Neural progenitor cell (in vitro differentiated cells): ENCODE data around the gene PROKR2. TPM values are rescaled to one million over a fixed set of nuclear protein-coding genes. Genes with fewer than 3 reads are reported as not detected.

Source experiments
- DNase-seq: peaks from one replicate; pipeline ENCODE4 v3.0.0-alpha.2; 2016; ENCODE audit warnings: low spot score
- H2AFZ ChIP-seq: fragments of 200-600 bp; sonication (generic); replicated peaks from 2 replicates; pipeline ENCODE4 v1.6.1; 2016; ENCODE audit warnings: antibody characterized with exemption
- H3F3A ChIP-seq: fragments of 200-600 bp; sonication (generic); 2 replicates; pipeline ENCODE4 v1.6.1; 2016; ENCODE audit warnings: antibody characterized with exemption, low read depth
- H3K27ac ChIP-seq: fragments of 200-600 bp; sonication (generic); 2 replicates; pipeline ENCODE4 v1.5.1; 2016; ENCODE audit warnings: mild to moderate bottlenecking
- H3K27me3 ChIP-seq: fragments of 200-600 bp; sonication (generic); 2 replicates; pipeline ENCODE4 v1.6.1; 2016; ENCODE audit warnings: mild to moderate bottlenecking, moderate library complexity
- H3K36me3 ChIP-seq: fragments of 200-600 bp; sonication (generic); 2 replicates; pipeline ENCODE4 v1.5.1; 2016
- H3K4me1 ChIP-seq: fragments of 200-600 bp; sonication (generic); 2 replicates; pipeline ENCODE4 v1.6.1; 2016; ENCODE audit warnings: mixed run types
- H3K4me2 ChIP-seq: fragments of 200-600 bp; sonication (generic); 2 replicates; pipeline ENCODE4 v1.6.1; 2016
- H3K4me3 ChIP-seq: fragments of 200-600 bp; sonication (generic); 2 replicates; pipeline ENCODE4 v1.5.1; 2016
- H3K79me2 ChIP-seq: fragments of 200-600 bp; sonication (generic); 2 replicates; pipeline ENCODE4 v1.6.1; 2016; ENCODE audit warnings: low read depth
- H3K9ac ChIP-seq: fragments of 200-600 bp; sonication (generic); 2 replicates; pipeline ENCODE4 v1.6.1; 2016
- H3K9me3 ChIP-seq: fragments of 200-600 bp; sonication (generic); 2 replicates; pipeline ENCODE4 v1.5.1; 2016; ENCODE audit warnings: low read depth
- H4K20me1 ChIP-seq: fragments of 200-600 bp; sonication (generic); 2 replicates; pipeline ENCODE4 v1.6.1; 2016; ENCODE audit warnings: low read depth
- H3K27ac Mint-ChIP-seq: 3 replicates; pipeline ENCODE4 v1.8.0; 2021; ENCODE audit warnings: mixed read lengths
- H3K27me3 Mint-ChIP-seq: 2 replicates; pipeline ENCODE4 v1.8.0; 2022; ENCODE audit warnings: low read depth, mild to moderate bottlenecking, inconsistent platforms, moderate library complexity, mixed read lengths; ENCODE audit not compliant: insufficient read depth
- H3K36me3 Mint-ChIP-seq: 3 replicates; pipeline ENCODE4 v1.8.0; 2021; ENCODE audit warnings: mixed read lengths
- H3K4me1 Mint-ChIP-seq: 3 replicates; pipeline ENCODE4 v1.8.0; 2021; ENCODE audit warnings: mixed read lengths
- H3K4me3 Mint-ChIP-seq: 3 replicates; pipeline ENCODE4 v1.8.0; 2021; ENCODE audit warnings: mild to moderate bottlenecking, moderate library complexity, mixed read lengths
- H3K9me3 Mint-ChIP-seq: 3 replicates; pipeline ENCODE4 v1.8.0; 2020; ENCODE audit warnings: mixed read lengths
- CTCF ChIP-seq: fragments of 200-600 bp; sonication (generic); IDR thresholded peaks from 2 replicates; pipeline ENCODE4 v1.5.1; 2017; ENCODE audit warnings: antibody characterized with exemption, mild to moderate bottlenecking
- EZH2 ChIP-seq: fragments of 200-600 bp; sonication (generic); IDR thresholded peaks from 2 replicates; pipeline ENCODE4 v1.6.1; 2017; ENCODE audit warnings: antibody characterized with exemption, mild to moderate bottlenecking, moderate library complexity
- EZH2phosphoT487 ChIP-seq: fragments of 200-600 bp; sonication (generic); IDR thresholded peaks from 2 replicates; pipeline ENCODE4 v1.6.1; 2017; ENCODE audit warnings: antibody characterized with exemption
- total RNA-seq: library from RNA; depleted of rRNA; stranded (reverse); fragments of >200 nt; gene quantifications from 2 replicates; pipeline ENCODE4 v1.2.3, GENCODE V29; 2015; ENCODE audit warnings: low replicate concordance

PROKR2 gene
- total RNA-seq, 1 donor from 2014 or later: not detected

- Histone ChIP-seq H3K4me2 (no peak overlapping the region), H2AFZ (no peak overlapping the region), H3K79me2 (no peaks in the 10 kb centered on the region), H3K9ac (no peak overlapping the region), H3K4me1 (no peaks in the 10 kb centered on the region), H3K4me3 (no peak overlapping the region), H4K20me1 (no peaks in the 10 kb centered on the region), H3K27ac (no peak overlapping the region), H3K27me3 (peaks cover 11% of the 10 kb centered on the region), H3K36me3 (no peaks in the 10 kb centered on the region), H3F3A (no peaks in the 10 kb centered on the region), H3K9me3 (no peaks in the 10 kb centered on the region)
- H3K4me1 Mint-ChIP-seq: no peaks in the 10 kb centered on the region
- no peak for DNase-seq
- TF ChIP-seq EZH2 (no peak), CTCF (no peak), EZH2phosphoT487 (no peak)
- no peak overlapping the region for H3K4me3 Mint-ChIP-seq
- no peak overlapping the region for H3K27ac Mint-ChIP-seq
- H3K36me3 Mint-ChIP-seq: no peaks in the 10 kb centered on the region
- no peaks in the 10 kb centered on the region for H3K9me3 Mint-ChIP-seq
- peaks cover 3% of the 10 kb centered on the region for H3K27me3 Mint-ChIP-seq
These were observed 25.3 kb upstream of the PROKR2 start for GRCh38 chr20:5342021-5342420.

- H3K27ac Mint-ChIP-seq: no peak overlapping the region
- no peak overlapping the region for H3K27ac ChIP-seq
- H3K9ac ChIP-seq: no peak overlapping the region
- no peaks in the 10 kb centered on the region for H3K9me3 Mint-ChIP-seq
- no peaks in the 10 kb centered on the region for H3K36me3 Mint-ChIP-seq
- no peak overlapping the region for H3K4me3 ChIP-seq
- no peak overlapping the region for H2AFZ ChIP-seq
- no peak overlapping the region for H3K4me2 ChIP-seq
- no peaks in the 10 kb centered on the region for H3F3A ChIP-seq
- no peaks in the 10 kb centered on the region for H3K4me1 Mint-ChIP-seq
- H3K36me3 ChIP-seq: no peaks in the 10 kb centered on the region
- H3K4me3 Mint-ChIP-seq: no peak overlapping the region
- TF ChIP-seq EZH2phosphoT487 (no peak), EZH2 (no peak), CTCF (no peak)
- no peaks in the 10 kb centered on the region for H3K79me2 ChIP-seq
- peaks cover 7% of the 10 kb centered on the region for H3K27me3 Mint-ChIP-seq
- no peaks in the 10 kb centered on the region for H3K4me1 ChIP-seq
- H4K20me1 ChIP-seq: no peaks in the 10 kb centered on the region
- DNase-seq: no peak
- no peaks in the 10 kb centered on the region for H3K27me3 ChIP-seq
- no peaks in the 10 kb centered on the region for H3K9me3 ChIP-seq
These were observed 14.6 kb upstream of the PROKR2 start for GRCh38 chr20:5331340-5331739.

DNA sequence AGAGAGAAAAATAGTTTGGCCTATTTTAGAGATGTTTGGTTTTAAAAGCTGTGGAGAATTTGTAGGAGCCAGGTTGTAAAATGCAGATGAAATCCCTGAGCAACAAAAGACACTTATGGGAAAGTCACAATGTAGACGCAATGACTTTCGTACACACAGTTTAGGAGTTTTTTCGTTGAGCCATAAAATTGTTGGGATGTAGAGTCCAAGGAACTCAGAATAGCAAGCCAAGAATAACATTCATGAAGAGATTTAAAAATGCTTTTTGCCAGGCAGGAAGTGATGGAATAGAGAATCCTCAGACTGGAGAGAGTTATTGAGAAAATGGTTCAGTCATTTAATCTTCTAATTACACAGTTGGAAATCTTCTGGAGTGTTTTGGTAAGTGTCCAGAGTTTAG is 11.5 kb upstream of the PROKR2 start:
- peaks cover 8% of the 10 kb centered on the region for H3K27me3 Mint-ChIP-seq
- H3K27ac Mint-ChIP-seq: no peak overlapping the region

More for the DNA sequence above, 11.5 kb upstream of the PROKR2 start:
- Histone ChIP-seq H3K4me1 (no peaks in the 10 kb centered on the region), H2AFZ (no peak overlapping the region), H3F3A (no peaks in the 10 kb centered on the region), H3K27me3 (no peaks in the 10 kb centered on the region), H3K36me3 (no peaks in the 10 kb centered on the region), H3K27ac (no peak overlapping the region), H3K4me2 (no peak overlapping the region), H3K9me3 (no peaks in the 10 kb centered on the region), H4K20me1 (no peaks in the 10 kb centered on the region), H3K9ac (no peak overlapping the region), H3K79me2 (no peaks in the 10 kb centered on the region), H3K4me3 (no peak overlapping the region)
- H3K9me3 Mint-ChIP-seq: no peaks in the 10 kb centered on the region
- no peak for DNase-seq
- H3K36me3 Mint-ChIP-seq: no peaks in the 10 kb centered on the region
- TF ChIP-seq CTCF (no peak), EZH2phosphoT487 (no peak), EZH2 (no peak)
- no peaks in the 10 kb centered on the region for H3K4me1 Mint-ChIP-seq
- H3K4me3 Mint-ChIP-seq: no peak overlapping the region
